GM12874 (cell line): ENCODE results near the gene KIRREL3.

Experiments
- CTCF ChIP-seq: IDR thresholded peaks from 2 replicates; pipeline ENCODE4 v1.5.1; 2011; ENCODE audit warnings: low read depth, mild to moderate bottlenecking, control low read depth, low read length, moderate library complexity; ENCODE audit not compliant: insufficient read depth

Gene KIRREL3

GRCh38 chr11:126570489-126570888, 430.1 kb downstream of the KIRREL3 start:
- no peak for TF ChIP-seq CTCF

GRCh38 chr11:126567419-126567818, 433.2 kb downstream of the KIRREL3 start:
- no peak for TF ChIP-seq CTCF

- no peak for TF ChIP-seq CTCF
Measured at GRCh38 chr11:126564566-126564965, 436.0 kb downstream of the KIRREL3 start.

- TF ChIP-seq CTCF: no peak
Measured at GRCh38 chr11:126561327-126561893, 439.2 kb downstream of the KIRREL3 start.

- TF ChIP-seq CTCF: no peak
Measured at GRCh38 chr11:126560221-126560620, 440.3 kb downstream of the KIRREL3 start.

- no peak for TF ChIP-seq CTCF
Measured at GRCh38 chr11:126548581-126549550, 451.7 kb downstream of the KIRREL3 start.

- no peak for TF ChIP-seq CTCF
Measured at GRCh38 chr11:126547691-126548090, 452.9 kb downstream of the KIRREL3 start.
